BJ (cell line): ENCODE data around the gene COG1. TPM values are rescaled to one million over a fixed set of nuclear protein-coding genes. Genes with fewer than 3 reads are reported as not detected.

Experiments
- CTCF ChIA-PET: fragments of 350-600 bp; formaldehyde crosslinking; extraction: SDS; loops from one replicate; lab custom pipeline; 2021; ENCODE audit warnings: antibody characterized with exemption, inconsistent platforms; lab: Yijun Ruan, JAX
- POLR2A ChIA-PET: fragments of 300-600 bp; sonication (Branson Sonifier 250); formaldehyde crosslinking; extraction: SDS; loops from one replicate; lab custom pipeline; 2021; ENCODE audit warnings: antibody characterized with exemption; lab: Charles Lee
- DNase-seq: peaks from one replicate; pipeline ENCODE4 v3.0.0-alpha.2; 2011; ENCODE audit warnings: low read depth
- H3K27me3 ChIP-seq: 2 replicates; pipeline ENCODE4 v1.6.0; 2011; ENCODE audit warnings: low read length; ENCODE audit not compliant: control insufficient read depth, insufficient read depth
- H3K36me3 ChIP-seq: 2 replicates; pipeline ENCODE4 v1.5.1; 2011; ENCODE audit warnings: low read length; ENCODE audit not compliant: control insufficient read depth, insufficient read depth
- H3K4me3 ChIP-seq: 2 replicates; pipeline ENCODE4 v1.5.1; 2011; ENCODE audit warnings: low read depth, mild to moderate bottlenecking, control low read depth, low read length
- CTCF ChIP-seq: IDR thresholded peaks from 2 replicates; pipeline ENCODE4 v1.5.1; 2011; ENCODE audit warnings: low read depth, mild to moderate bottlenecking, control low read depth, inconsistent platforms, low read length, moderate library complexity; ENCODE audit not compliant: insufficient read depth
- polyA plus RNA-seq: library from polyadenylated mRNA; depleted of rRNA; stranded (reverse); fragments of >200 nt; gene quantifications from 2 replicates; pipeline ENCODE4 v1.2.3, GENCODE V29; 2011

Gene COG1
- polyA plus RNA-seq, 1 experiment: 54.9 TPM

DNA sequence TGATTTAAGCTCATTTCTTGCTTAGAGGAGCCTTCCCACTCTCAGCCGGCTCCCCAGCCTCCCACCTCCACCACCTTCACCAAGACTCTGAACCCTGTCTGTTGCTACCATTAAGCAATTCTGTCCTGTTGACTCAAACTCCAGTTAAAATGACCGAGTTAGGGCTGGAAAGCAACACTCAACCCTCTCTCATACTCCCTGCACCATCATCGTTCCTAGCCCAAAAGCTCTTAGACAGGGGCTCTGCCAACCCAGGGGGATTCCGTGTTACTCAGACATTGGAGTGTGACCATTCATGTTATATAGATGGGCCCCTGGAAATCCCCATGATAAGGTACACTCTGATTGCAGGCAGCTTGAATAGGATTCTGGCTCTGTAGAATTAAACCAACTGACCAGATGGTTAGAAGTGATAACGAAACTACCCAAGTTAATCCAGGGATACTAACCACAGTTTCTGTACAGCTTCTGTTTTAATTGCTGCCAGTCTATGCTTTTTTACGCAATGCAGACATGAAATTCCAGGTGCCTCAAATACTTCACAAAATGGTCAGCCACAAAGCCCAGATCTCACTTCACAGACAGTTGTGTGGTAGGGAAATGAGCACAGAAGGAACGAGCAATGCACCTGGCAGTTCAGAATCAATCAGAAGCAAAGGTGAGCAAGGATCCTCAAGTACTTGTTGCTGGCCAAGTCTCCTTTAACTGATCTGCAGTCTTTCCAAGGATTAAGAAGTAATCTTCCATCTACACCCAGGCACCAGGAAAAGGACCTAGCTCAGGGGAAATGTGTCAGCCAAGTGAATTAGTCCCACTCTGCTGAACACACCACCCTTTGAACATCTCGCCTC lies 25.9 kb upstream of the COG1 start:
- DNase-seq: no peak
- Histone ChIP-seq H3K27me3 (peaks cover 46% of the 10 kb centered on the region), H3K36me3 (no peaks in the 10 kb centered on the region), H3K4me3 (no peak overlapping the region)
- ChIA-PET POLR2A (no interaction called here), CTCF (interaction anchor here (1.3 to 4.0 kb wide), 4 partner anchors 11 to 442 kb away, joined by 4 to 25 read pairs (median 6); no protein-coding TSS in a partner anchor)
- TF ChIP-seq CTCF: no peak

GRCh38 chr17:73168667-73169066 lies 24.2 kb upstream of the COG1 start:
- Histone ChIP-seq H3K27me3 (peaks cover 37% of the 10 kb centered on the region), H3K4me3 (no peak overlapping the region), H3K36me3 (no peaks in the 10 kb centered on the region)
- TF ChIP-seq CTCF: no peak
- POLR2A ChIA-PET: no interaction called here
- CTCF ChIA-PET: interaction anchor here (0.8 to 2.2 kb wide), 3 partner anchors 14 to 202 kb away, joined by 3 to 8 read pairs (median 4); no protein-coding TSS in a partner anchor
- no peak for DNase-seq

DNA sequence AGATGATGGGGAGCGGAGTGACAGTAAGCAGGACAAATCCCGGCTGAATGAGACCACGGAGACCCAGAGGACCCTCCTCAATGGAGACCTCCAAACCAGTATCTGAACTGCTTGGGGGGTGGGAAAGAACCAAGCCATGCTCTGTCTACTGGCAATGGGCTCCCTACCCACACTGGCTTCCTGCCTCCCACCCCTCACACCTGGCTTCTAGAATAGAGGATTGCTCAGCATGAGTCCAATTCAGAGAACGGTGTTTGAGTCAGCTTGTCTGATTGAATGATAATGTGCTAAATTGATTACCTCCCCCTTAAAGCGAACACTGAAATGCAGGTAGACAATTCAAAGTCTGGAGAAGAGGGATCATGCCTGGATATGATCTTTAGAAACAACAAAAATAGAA lies 22.5 kb upstream of the COG1 start:
- ChIA-PET CTCF (interaction anchor here (1.1 to 1.8 kb wide), 2 partner anchors 13 to 184 kb away, joined by 4 to 5 read pairs; no protein-coding TSS in a partner anchor), POLR2A (no interaction called here)
- peaks cover 22% of the 10 kb centered on the region for H3K27me3 ChIP-seq
- no peak for DNase-seq
- no peak for TF ChIP-seq CTCF
- H3K36me3 ChIP-seq: no peaks in the 10 kb centered on the region
- no peak overlapping the region for H3K4me3 ChIP-seq

DNA sequence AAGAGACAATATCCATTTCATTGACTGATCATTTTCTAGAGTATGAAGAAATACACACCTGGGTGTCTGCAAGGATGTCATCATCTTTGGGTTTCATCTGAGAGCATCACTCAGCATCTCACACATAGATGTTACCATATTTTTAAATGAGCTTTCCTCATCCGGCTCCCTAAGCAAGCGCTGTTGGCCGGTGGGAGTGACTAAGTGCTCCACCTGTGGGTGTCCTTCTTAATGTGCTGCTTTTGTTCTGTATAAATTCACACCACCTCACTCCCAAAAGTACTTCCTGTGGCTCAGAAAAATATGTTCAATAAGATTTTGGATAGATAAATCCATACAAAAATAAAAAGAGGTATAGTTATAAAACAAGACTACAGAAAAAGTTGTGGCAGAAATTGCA lies 20.6 kb upstream of the COG1 start:
- DNase-seq: no peak
- ChIA-PET CTCF (no interaction called here), POLR2A (no interaction called here)
- peaks cover 6% of the 10 kb centered on the region for H3K27me3 ChIP-seq
- no peak overlapping the region for H3K4me3 ChIP-seq
- no peak for TF ChIP-seq CTCF
- no peaks in the 10 kb centered on the region for H3K36me3 ChIP-seq

DNA sequence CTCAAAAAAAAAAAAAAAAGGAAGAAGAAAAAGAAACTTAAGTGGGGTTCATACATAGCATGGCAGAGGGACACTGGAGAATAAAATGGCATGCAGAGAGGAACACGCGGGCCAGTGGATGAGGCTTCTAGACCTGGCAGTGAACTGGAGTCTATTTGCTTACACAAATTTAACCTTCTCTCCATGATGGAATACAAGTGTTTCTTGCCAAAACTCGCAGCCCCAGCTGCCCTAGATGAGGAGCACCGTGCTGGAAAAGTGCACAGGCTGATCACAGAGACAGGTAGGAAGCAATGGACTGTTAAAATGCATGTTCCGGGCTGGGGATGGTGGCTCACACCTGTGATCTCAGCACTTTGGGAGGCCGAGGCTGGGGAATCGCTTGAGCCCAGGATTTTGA lies 18.7 kb upstream of the COG1 start:
- Histone ChIP-seq H3K27me3 (no peaks in the 10 kb centered on the region), H3K4me3 (no peak overlapping the region), H3K36me3 (no peaks in the 10 kb centered on the region)
- ChIA-PET POLR2A (no interaction called here), CTCF (interaction anchor here (0.7 to 1.9 kb wide), 3 partner anchors 17 to 868 kb away, joined by 3 to 5 read pairs (median 4); no protein-coding TSS in a partner anchor)
- TF ChIP-seq CTCF: no peak
- no peak for DNase-seq
